B cell (primary cell): Measurements from ENCODE around the gene COL16A1.

ENCODE experiments used
- EZH2 ChIP-seq: IDR thresholded peaks from 2 replicates; pipeline ENCODE4 v1.6.1; 2012; ENCODE audit warnings: borderline replicate concordance, low read depth, mild to moderate bottlenecking, moderate library complexity, low read length; ENCODE audit not compliant: insufficient read depth, poor library complexity, severe bottlenecking
- TF ChIP-seq, protein P1 (sequence below): fragments of 200-600 bp; IDR thresholded peaks from one replicate; pipeline ENCODE4 v1.8.0; 2022; ENCODE audit warnings: antibody characterized with exemption, mild to moderate bottlenecking

DNA sequence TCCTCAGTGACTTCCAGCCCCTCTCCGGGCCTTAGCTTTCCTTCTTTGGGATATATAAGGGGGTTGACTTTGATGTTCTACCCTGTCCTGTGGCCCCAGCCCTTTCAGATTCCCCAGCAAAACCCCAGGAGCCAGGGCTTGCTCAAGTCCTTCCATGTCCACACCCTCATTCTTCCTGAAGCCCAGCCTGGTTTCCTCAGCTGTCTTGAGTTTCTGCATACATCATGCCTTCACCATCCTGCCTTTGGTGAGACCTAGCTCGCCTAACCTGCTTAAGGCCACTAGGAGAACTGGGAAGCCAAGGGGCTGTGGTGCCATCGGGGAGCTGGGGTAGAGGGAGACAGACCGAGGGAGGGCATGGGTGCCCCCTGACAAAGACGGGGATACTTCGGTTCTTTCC, 42.0 kb downstream of the COL16A1 start:
- TF ChIP-seq, protein P1, sequence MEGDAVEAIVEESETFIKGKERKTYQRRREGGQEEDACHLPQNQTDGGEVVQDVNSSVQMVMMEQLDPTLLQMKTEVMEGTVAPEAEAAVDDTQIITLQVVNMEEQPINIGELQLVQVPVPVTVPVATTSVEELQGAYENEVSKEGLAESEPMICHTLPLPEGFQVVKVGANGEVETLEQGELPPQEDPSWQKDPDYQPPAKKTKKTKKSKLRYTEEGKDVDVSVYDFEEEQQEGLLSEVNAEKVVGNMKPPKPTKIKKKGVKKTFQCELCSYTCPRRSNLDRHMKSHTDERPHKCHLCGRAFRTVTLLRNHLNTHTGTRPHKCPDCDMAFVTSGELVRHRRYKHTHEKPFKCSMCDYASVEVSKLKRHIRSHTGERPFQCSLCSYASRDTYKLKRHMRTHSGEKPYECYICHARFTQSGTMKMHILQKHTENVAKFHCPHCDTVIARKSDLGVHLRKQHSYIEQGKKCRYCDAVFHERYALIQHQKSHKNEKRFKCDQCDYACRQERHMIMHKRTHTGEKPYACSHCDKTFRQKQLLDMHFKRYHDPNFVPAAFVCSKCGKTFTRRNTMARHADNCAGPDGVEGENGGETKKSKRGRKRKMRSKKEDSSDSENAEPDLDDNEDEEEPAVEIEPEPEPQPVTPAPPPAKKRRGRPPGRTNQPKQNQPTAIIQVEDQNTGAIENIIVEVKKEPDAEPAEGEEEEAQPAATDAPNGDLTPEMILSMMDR = no peak
- no peak for TF ChIP-seq EZH2
